K562 (cell line): Measurements from ENCODE around the gene TRIM24. TPM values are rescaled to one million over a fixed set of nuclear protein-coding genes. Genes with fewer than 3 reads are reported as not detected.

Experiments
- ATAC-seq: fragments of 200-7000 bp; cut with Tn5 transposase; 3 replicates; pipeline ENCODE4 v1.9.1; 2020; ENCODE audit warnings: moderate library complexity
- BruUV-seq: library from RNA; stranded (reverse); fragments of 400-500 nt; replicated peaks from 2 replicates; lab custom pipeline; 2021; lab: Mats Ljungman, UMichigan
- CTCF ChIA-PET: fragments of 300-600 bp; formaldehyde crosslinking; extraction: SDS; loops from one replicate; lab custom pipeline; 2021; ENCODE audit warnings: low intra/inter-chr PET ratio; lab: Yijun Ruan, JAX
- POLR2A ChIA-PET: fragments of 300-600, 350-650 bp; sonication (Branson Sonifier 250); formaldehyde crosslinking; extraction: SDS; loops from one replicate; lab custom pipeline; 2021; ENCODE audit warnings: antibody characterized with exemption, inconsistent platforms; lab: Yijun Ruan, JAX
- DNase-seq, 4 experiments: peaks; one replicate each; pipeline versions ENCODE4 v3.0.0 to v3.0.0-alpha.2; 2011 to 2018; ENCODE audit warnings: low spot score in 3 of 4, mixed read lengths in 3 of 4; ENCODE audit errors: extremely low read depth in 1 of 4
- FAIRE-seq: peaks from 2 replicates; lab custom pipeline; 2011; peaks lifted over from hg19 to GRCh38; lab: Jason Lieb, UNC
- H2AFZ ChIP-seq: 2 replicates; pipeline ENCODE4 v1.6.0; 2011; ENCODE audit warnings: low read depth, low read length, control low read depth, inconsistent platforms
- H3K27ac ChIP-seq: fragments of 200-600 bp; 3 replicates; pipeline ENCODE4 v1.8.0; 2011; ENCODE audit warnings: low read depth, mild to moderate bottlenecking, control low read depth, inconsistent platforms, low read length, moderate library complexity, mixed read lengths; ENCODE audit errors: extremely low read depth
- H3K27me3 ChIP-seq, 2 experiments: fragments of 300-600 bp in 1 of 2; 2 replicates in 1 of 2; 3 replicates in 1 of 2; pipeline versions ENCODE4 v1.6.0 to v1.8.0; 2011; ENCODE audit warnings: inconsistent platforms in 2 of 2, low read length in 2 of 2, mild to moderate bottlenecking in 1 of 2, mixed read lengths in 1 of 2, moderate library complexity in 1 of 2; ENCODE audit not compliant: control insufficient read depth in 2 of 2, insufficient read depth in 2 of 2
- H3K36me3 ChIP-seq: fragments of 300-600 bp; 3 replicates; pipeline ENCODE4 v1.8.0; 2011; ENCODE audit warnings: mild to moderate bottlenecking, low read length, inconsistent platforms; ENCODE audit not compliant: control insufficient read depth, insufficient read depth
- H3K4me1 ChIP-seq, 2 experiments: fragments of 200-600 bp in 1 of 2; replicated peaks in 1 of 2; 2 replicates in 1 of 2; 3 replicates in 1 of 2; pipeline versions ENCODE4 v1.5.1 to v1.8.0; 2011; ENCODE audit warnings: inconsistent platforms in 2 of 2, low read length in 2 of 2, mild to moderate bottlenecking in 1 of 2, mixed read lengths in 1 of 2, moderate library complexity in 1 of 2; ENCODE audit not compliant: control insufficient read depth in 2 of 2, insufficient read depth in 2 of 2
- H3K4me2 ChIP-seq: 2 replicates; pipeline ENCODE4 v1.6.1; 2011; ENCODE audit warnings: low read length, control low read depth, inconsistent platforms, mixed read lengths; ENCODE audit not compliant: insufficient read depth
- H3K4me3 ChIP-seq: fragments of 200-600 bp; sonication (generic), shearing (Covaris generic); 2 replicates; pipeline ENCODE4 v1.5.1; 2016; ENCODE audit warnings: control low read depth, inconsistent platforms
- H3K79me2 ChIP-seq: fragments of 200-600 bp; 3 replicates; pipeline ENCODE4 v1.8.0; 2011; ENCODE audit warnings: low read length, inconsistent platforms; ENCODE audit not compliant: control insufficient read depth, insufficient read depth
- H3K9ac ChIP-seq, 2 experiments: 2 replicates each; pipeline versions ENCODE4 v1.6.0 to v1.6.1; 2011; ENCODE audit warnings: low read depth in 2 of 2, low read length in 2 of 2, control low read depth in 1 of 2, inconsistent platforms in 1 of 2, mild to moderate bottlenecking in 1 of 2, mixed read lengths in 1 of 2; ENCODE audit not compliant: insufficient read depth in 1 of 2
- H3K9me1 ChIP-seq: one replicate; pipeline ENCODE4 v1.6.0; 2011; ENCODE audit warnings: inconsistent platforms, mild to moderate bottlenecking, low read length, moderate library complexity; ENCODE audit not compliant: control insufficient read depth, insufficient read depth
- H3K9me3 ChIP-seq: replicated peaks from 2 replicates; pipeline ENCODE4 v1.5.1; 2011; ENCODE audit warnings: low read depth, low read length, inconsistent platforms; ENCODE audit not compliant: control insufficient read depth, insufficient read depth
- H4K20me1 ChIP-seq: replicated peaks from 2 replicates; pipeline ENCODE4 v1.6.1; 2011; ENCODE audit warnings: low read length, inconsistent platforms, mixed read lengths; ENCODE audit not compliant: control insufficient read depth, insufficient read depth
- CREB3L1 ChIP-seq: fragments of 450-650 bp; IDR thresholded peaks from 2 replicates; pipeline ENCODE4 v1.6.1; 2014; ENCODE audit warnings: low read depth, mild to moderate bottlenecking, moderate library complexity, borderline replicate concordance
- CTCFL ChIP-seq: IDR thresholded peaks from 2 replicates; pipeline ENCODE4 v1.6.1; 2011; ENCODE audit warnings: borderline replicate concordance, low read depth, mild to moderate bottlenecking, moderate library complexity, low read length; ENCODE audit not compliant: insufficient read depth, poor library complexity, severe bottlenecking
- ETS1 ChIP-seq: conservative IDR thresholded peaks from 2 replicates; pipeline ENCODE4 v1.6.1; 2011; ENCODE audit warnings: low read depth, mild to moderate bottlenecking, low read length; ENCODE audit not compliant: control insufficient read depth
- HCFC1 ChIP-seq: IDR thresholded peaks from 2 replicates; pipeline ENCODE4 v1.6.1; 2012; ENCODE audit warnings: low read depth, low read length, improper control_type of control experiment
- KDM4B ChIP-seq, 2 experiments: fragments of 450-650 bp in 1 of 2; sonication (generic) in 1 of 2; IDR thresholded peaks; 2 replicates each; pipeline ENCODE4 v1.6.1; 2016 to 2017; ENCODE audit warnings: borderline replicate concordance in 2 of 2, antibody characterized with exemption in 1 of 2, low read depth in 1 of 2, mild to moderate bottlenecking in 1 of 2
- MCM7 ChIP-seq, 2 experiments: fragments of 450-650 bp; IDR thresholded peaks; 2 replicates each; pipeline ENCODE4 v1.6.1; 2016 to 2018
- PHB2 ChIP-seq: fragments of 450-650 bp; IDR thresholded peaks from 2 replicates; pipeline ENCODE4 v1.6.1; 2017; ENCODE audit warnings: low read depth
- RBM34 ChIP-seq: fragments of 200-400 bp; formaldehyde crosslinking; IDR thresholded peaks from 2 replicates; pipeline ENCODE4 v1.6.1; 2018; ENCODE audit warnings: low read length, borderline replicate concordance; ENCODE audit not compliant: insufficient read depth
- ZBTB34 ChIP-seq: fragments of 250-450 bp; sonication (Bioruptor Pico); IDR thresholded peaks from 2 replicates; pipeline ENCODE4 v1.8.0; 2021; ENCODE audit warnings: mild to moderate bottlenecking, moderate library complexity
- ZNF592 ChIP-seq: fragments of 450-650 bp; IDR thresholded peaks from 2 replicates; pipeline ENCODE4 v1.6.1; 2017; ENCODE audit warnings: antibody characterized with exemption, mild to moderate bottlenecking
- WGBS: fragments of 100-300 bp; shearing (Covaris generic); methylation state at CpG from one replicate; pipeline ENCODE4 v1.1.6; 2016; ENCODE audit warnings: low coverage, mixed read lengths; ENCODE audit not compliant: insufficient coverage; ENCODE audit errors: missing lambda C conversion rate; 5-methylcytosine and 5-hydroxymethylcytosine counted together
- in situ Hi-C: fragments of 300-500 bp; cut with MboI; formaldehyde crosslinking; loops from 4 replicates; pipeline ENCODE4 v1.15.0; 2018; ENCODE audit warnings: inconsistent platforms, mixed read lengths
- intact Hi-C: fragments of 100-400 bp; cut with micrococcal nuclease; formaldehyde crosslinking; loops from 2 replicates; pipeline ENCODE4 v1.14.2; 2022
- polyA plus RNA-seq, 8 experiments: library from polyadenylated mRNA; depleted of rRNA in 4 of 8; stranded (reverse) in 5 of 8; unstranded in 3 of 8; fragments of >200 nt; fragmentation: Nextera tagmentation in 2 of 8; fragmentation: Illumina TruSeq in 1 of 8; extraction: Ambion mirVana in 2 of 8; extraction: Trizol in 1 of 8; gene quantifications; 2 replicates each; pipeline versions ENCODE4 v1.2.1 to v1.2.3, GENCODE V29; 2011 to 2014; ENCODE audit warnings: inconsistent platforms in 1 of 8, missing spikeins in 1 of 8
- total RNA-seq, 7 experiments: library from RNA; depleted of rRNA in 6 of 7; stranded (reverse); fragments of >200 nt in 6 of 7; fragmentation: Illumina TruSeq in 2 of 7; extraction: Trizol in 2 of 7; gene quantifications; 2 replicates each; pipeline versions ENCODE4 v1.2.1 to v1.2.3, GENCODE V29; 2011 to 2021; ENCODE audit warnings: low replicate concordance in 1 of 7

TRIM24 gene
- total and polyA plus RNA-seq, 9 of the 15 experiments (the other 6 are each of a cell fraction or from before 2014, with no cell fraction given), result 13.4 to 74.0 (median 41.7) TPM

GRCh38 chr7:138584696-138585095 lies 124.6 kb downstream of the TRIM24 start:
- Histone ChIP-seq H3K9me1 (no peaks in the 10 kb centered on the region), H3K27me3 (no peaks in the 10 kb centered on the region), H3K4me1 (no peaks in the 10 kb centered on the region), H4K20me1 (no peaks in the 10 kb centered on the region), H3K36me3 (peaks cover 63% of the 10 kb centered on the region), H2AFZ (no peak overlapping the region), H3K9ac (no peak overlapping the region), H3K9me3 (no peaks in the 10 kb centered on the region), H3K79me2 (no peaks in the 10 kb centered on the region), H3K27ac (no peak overlapping the region), H3K4me3 (no peak overlapping the region), H3K4me2 (no peak overlapping the region)
- ChIA-PET POLR2A (interaction anchor here (1.2 kb wide), 1 partner anchor 30 kb away, joined by 3 read pairs; no protein-coding TSS in a partner anchor), CTCF (no interaction called here)
- no peak for FAIRE-seq
- TF ChIP-seq KDM4B (IDR thresholded peaks at IDR 0.05; ENCODE audit: borderline replicate concordance in 2 of 2, low read depth in 1 of 2) (no peak), HCFC1 (no peak), ZNF592 (no peak), ETS1 (no peak), PHB2 (no peak), CREB3L1 (no peak), ZBTB34 (CRISPR knock-in tag) (no peak), RBM34 (no peak), MCM7 (IDR thresholded peaks at IDR 0.05) (no peak), CTCFL (no peak)
- no peak for DNase-seq
- intact Hi-C loops, result no loop called here
- 88% methylated on average over 4 of the region's 4 CpGs for WGBS
- in situ Hi-C loops, result no loop called here
- BruUV-seq, result no TSS peak
- no peak for ATAC-seq
